Peyer's patch (tissue), 4 donors: Measurements from ENCODE around the gene UFSP2. TPM values are rescaled to one million over a fixed set of nuclear protein-coding genes. Genes with fewer than 3 reads are reported as not detected.
"Not testable (repeated sequence)": the region's sequence is repeated elsewhere in the genome, so short reads cannot be mapped to it uniquely, and the experiment has no call there.

ENCODE experiments used
- DNase-seq, 3 donors: peaks; one replicate each; pipeline ENCODE4 v3.0.0-alpha.2; 2017 to 2019
- H3K27ac ChIP-seq, 4 donors: fragments of 200-600 bp; sonication (generic); one replicate each; pipeline ENCODE4 v1.5.1; 2016 to 2019
- H3K27me3 ChIP-seq, 2 donors: fragments of 200-600 bp; sonication (generic); one replicate each; pipeline ENCODE4 v1.5.1; 2019
- H3K36me3 ChIP-seq, 3 donors: fragments of 200-600 bp; sonication (generic); one replicate each; pipeline ENCODE4 v1.5.1; 2016 to 2019
- H3K4me1 ChIP-seq, 4 donors: fragments of 200-600 bp; sonication (generic); one replicate each; pipeline ENCODE4 v1.5.1; 2016 to 2019
- H3K4me3 ChIP-seq, 4 donors: fragments of 200-600 bp; sonication (generic); 1 replicate in 3 of 4; 2 replicates in 1 of 4; pipeline ENCODE4 v1.5.1; 2016 to 2019; ENCODE audit warnings: mild to moderate bottlenecking in 1 of 4
- H3K9me3 ChIP-seq, 4 donors: fragments of 200-600 bp; sonication (generic); one replicate each; pipeline ENCODE4 v1.5.1; 2016 to 2019; ENCODE audit warnings: mild to moderate bottlenecking in 1 of 4
- CTCF ChIP-seq, 6 experiments: fragments of 450-650 bp in 4 of 6; fragments of 200-600 bp in 2 of 6; sonication (generic) in 1 of 6; IDR thresholded peaks; one replicate each; pipeline ENCODE4 v1.5.1; 2017 to 2019; ENCODE audit warnings: antibody characterized with exemption in 6 of 6, mild to moderate bottlenecking in 3 of 6, moderate library complexity in 1 of 6
- POLR2A ChIP-seq, 2 donors: fragments of 450-650 bp; IDR thresholded peaks; one replicate each; pipeline ENCODE4 v1.5.1; 2017; ENCODE audit warnings: antibody characterized with exemption in 2 of 2, mild to moderate bottlenecking in 2 of 2, moderate library complexity in 2 of 2
- total RNA-seq, 4 donors: library from RNA; depleted of rRNA; stranded (reverse); fragments of >200 nt; gene quantifications; one replicate each; pipeline ENCODE4 v1.1.0, GENCODE V29; 2016

The UFSP2 gene
- total RNA-seq, 4 donors from 2014 or later: 6.7 to 22.0 (median 17.8) TPM

- Histone ChIP-seq H3K27ac (no peak overlapping the region), H3K9me3 (no peaks in the 10 kb centered on the region), H3K27me3 (no peaks in the 10 kb centered on the region), H3K36me3 (no peaks in the 10 kb centered on the region), H3K4me1 (no peaks in the 10 kb centered on the region), H3K4me3 (no peak overlapping the region)
- no peak for DNase-seq
- TF ChIP-seq CTCF (IDR thresholded peaks at IDR 0.05) (no peak), POLR2A (IDR thresholded peaks at IDR 0.05) (no peak)
Observed at GRCh38 chr4:185364886-185365285, 60.9 kb downstream of the UFSP2 start.

- H3K36me3 ChIP-seq: peaks cover 0 to 7% (median 0%) of the 10 kb centered on the region in 3 donors
- no peak for DNase-seq
- H3K4me3 ChIP-seq: no peak overlapping the region
- TF ChIP-seq CTCF (IDR thresholded peaks at IDR 0.05) (no peak), POLR2A (IDR thresholded peaks at IDR 0.05) (no peak)
- no peak overlapping the region for H3K27ac ChIP-seq
- no peaks in the 10 kb centered on the region for H3K4me1 ChIP-seq
- no peaks in the 10 kb centered on the region for H3K27me3 ChIP-seq
- H3K9me3 ChIP-seq: no peaks in the 10 kb centered on the region
Observed at GRCh38 chr4:185363251-185363650, 62.5 kb downstream of the UFSP2 start.

GRCh38 chr4:185362570-185362969 is 63.2 kb downstream of the UFSP2 start:
- not testable (repeated sequence) for H3K4me1 ChIP-seq, H3K4me3 ChIP-seq, DNase-seq, H3K9me3 ChIP-seq, H3K27ac ChIP-seq, H3K27me3 ChIP-seq
- H3K36me3 ChIP-seq: peaks cover 0 to 14% (median 0%) of the 10 kb centered on the region in 3 donors

- Histone ChIP-seq H3K36me3 (peaks cover 0 to 16% (median 0%) of the 10 kb centered on the region in 3 donors), H3K4me3 (no peak overlapping the region), H3K9me3 (no peaks in the 10 kb centered on the region), H3K4me1 (no peaks in the 10 kb centered on the region), H3K27me3 (no peaks in the 10 kb centered on the region), H3K27ac (no peak overlapping the region)
- no peak for TF ChIP-seq CTCF (IDR thresholded peaks at IDR 0.05)
- TF ChIP-seq POLR2A (IDR thresholded peaks at IDR 0.05): no peak
- no peak for DNase-seq
Observed at GRCh38 chr4:185361872-185362271, 63.9 kb downstream of the UFSP2 start.

GRCh38 chr4:185359767-185360446 is 65.9 kb downstream of the UFSP2 start:
- no peak overlapping the region for H3K27ac ChIP-seq
- no peaks in the 10 kb centered on the region for H3K4me1 ChIP-seq
- no peak for DNase-seq
- H3K9me3 ChIP-seq: no peaks in the 10 kb centered on the region
- TF ChIP-seq POLR2A (IDR thresholded peaks at IDR 0.05) (no peak), CTCF (IDR thresholded peaks at IDR 0.05) (no peak)
- no peak overlapping the region for H3K4me3 ChIP-seq
- no peaks in the 10 kb centered on the region for H3K27me3 ChIP-seq
- H3K36me3 ChIP-seq: peaks cover 0 to 16% (median 0%) of the 10 kb centered on the region in 3 donors

GRCh38 chr4:185358959-185359358 is 66.8 kb downstream of the UFSP2 start:
- H3K27ac ChIP-seq: no peak overlapping the region
- no peaks in the 10 kb centered on the region for H3K27me3 ChIP-seq
- no peaks in the 10 kb centered on the region for H3K4me1 ChIP-seq
- H3K4me3 ChIP-seq: no peak overlapping the region
- no peak for TF ChIP-seq CTCF (IDR thresholded peaks at IDR 0.05)
- no peak for TF ChIP-seq POLR2A (IDR thresholded peaks at IDR 0.05)
- no peaks in the 10 kb centered on the region for H3K9me3 ChIP-seq
- peaks cover 0 to 16% (median 0%) of the 10 kb centered on the region in 3 donors for H3K36me3 ChIP-seq
- DNase-seq: no peak
